ENCODE results near the gene S100A3.
"Not testable (repeated sequence)": the region's sequence is repeated elsewhere in the genome, so short reads cannot be mapped to it uniquely, and the experiment has no call there.

S100A3 gene

DNA sequence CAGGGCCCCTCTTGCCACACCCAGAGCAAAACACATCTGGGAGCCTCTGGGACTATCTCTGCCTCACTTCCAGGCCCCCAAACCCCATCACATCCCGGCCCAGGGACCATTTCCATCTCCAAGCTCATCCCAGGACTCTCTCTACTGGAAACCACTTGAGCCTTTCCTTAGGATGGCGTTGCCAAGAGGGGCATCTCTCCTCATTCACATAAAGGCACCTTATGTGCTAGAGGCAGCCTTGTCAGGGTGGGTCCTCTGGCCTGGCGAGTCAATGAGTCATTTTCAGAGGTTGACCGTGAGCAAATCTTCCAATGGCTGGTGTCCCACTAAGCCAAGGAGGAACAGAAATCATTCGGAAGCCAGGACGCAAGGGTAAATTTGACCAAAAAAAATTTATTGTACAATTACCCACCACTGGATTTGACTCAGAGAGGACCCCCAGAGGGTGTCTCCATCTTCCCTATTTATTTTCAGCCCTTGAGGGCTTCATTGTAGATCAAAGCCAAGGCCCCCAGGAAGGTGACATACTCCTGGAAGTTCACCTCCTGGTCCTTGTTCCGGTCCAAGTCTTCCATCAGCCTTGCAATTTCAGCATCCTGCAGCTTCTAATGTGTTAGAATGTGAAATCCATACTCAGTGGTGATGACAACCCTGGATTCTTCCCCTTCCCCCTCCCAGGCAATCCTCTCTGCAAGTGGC lies 14.7 kb downstream of the S100A3 start:
- DNase-seq = no peak

- peak; percentile 22 to 41 for DNase-seq
These were observed 15.3 kb downstream of the S100A3 start for GRCh38 chr1:153533689-153534201.

DNA sequence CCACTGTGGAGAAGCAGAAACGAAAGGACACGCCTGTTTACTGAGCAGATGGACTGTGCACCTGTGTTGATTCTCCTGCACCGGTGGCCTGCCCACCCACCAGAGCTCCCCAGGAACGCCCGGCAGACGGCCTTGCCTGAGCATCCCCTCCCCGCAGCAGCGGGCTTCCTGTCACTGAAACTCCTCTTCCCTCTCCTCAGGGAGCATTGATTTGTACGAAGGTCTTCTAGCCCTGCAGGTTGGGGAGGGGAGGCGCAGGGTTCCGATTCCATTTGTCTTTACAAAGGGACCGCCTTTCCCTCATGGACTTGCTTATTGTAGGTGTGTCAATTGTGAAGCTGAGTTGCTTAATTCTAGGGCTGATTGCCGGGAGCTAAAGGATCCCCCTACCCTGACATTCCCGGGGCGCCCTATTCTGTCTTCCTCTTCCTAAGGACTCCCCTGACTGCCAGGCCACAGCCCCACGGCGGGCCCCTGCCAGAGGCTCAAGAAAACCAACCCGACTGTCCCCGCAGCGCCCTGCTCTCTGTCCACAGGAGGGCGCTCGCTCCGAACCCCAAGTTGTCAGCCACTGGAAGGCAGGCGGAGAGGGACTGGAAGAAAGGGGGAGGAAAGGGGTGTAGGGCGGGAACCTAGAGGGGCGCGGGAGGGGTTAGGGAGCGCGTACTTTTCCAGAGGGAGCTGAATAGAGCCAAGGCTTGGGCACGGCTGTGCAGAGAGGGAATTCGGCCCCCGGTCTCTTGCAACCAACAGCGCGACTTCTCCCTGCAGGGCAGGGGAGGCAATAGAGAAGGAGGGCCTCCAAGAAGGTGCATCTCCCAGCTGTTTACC lies 16.1 kb downstream of the S100A3 start:
- DNase-seq = peak; percentile 75 to 81

GRCh38 chr1:153532181-153532580 lies 16.9 kb downstream of the S100A3 start:
- peak in 1 of 2 donors; percentile 61 for DNase-seq

GRCh38 chr1:153531638-153532037 lies 17.4 kb downstream of the S100A3 start:
- DNase-seq = no peak

- no peak for DNase-seq
These were observed 21.4 kb downstream of the S100A3 start for GRCh38 chr1:153527683-153528040.

DNA sequence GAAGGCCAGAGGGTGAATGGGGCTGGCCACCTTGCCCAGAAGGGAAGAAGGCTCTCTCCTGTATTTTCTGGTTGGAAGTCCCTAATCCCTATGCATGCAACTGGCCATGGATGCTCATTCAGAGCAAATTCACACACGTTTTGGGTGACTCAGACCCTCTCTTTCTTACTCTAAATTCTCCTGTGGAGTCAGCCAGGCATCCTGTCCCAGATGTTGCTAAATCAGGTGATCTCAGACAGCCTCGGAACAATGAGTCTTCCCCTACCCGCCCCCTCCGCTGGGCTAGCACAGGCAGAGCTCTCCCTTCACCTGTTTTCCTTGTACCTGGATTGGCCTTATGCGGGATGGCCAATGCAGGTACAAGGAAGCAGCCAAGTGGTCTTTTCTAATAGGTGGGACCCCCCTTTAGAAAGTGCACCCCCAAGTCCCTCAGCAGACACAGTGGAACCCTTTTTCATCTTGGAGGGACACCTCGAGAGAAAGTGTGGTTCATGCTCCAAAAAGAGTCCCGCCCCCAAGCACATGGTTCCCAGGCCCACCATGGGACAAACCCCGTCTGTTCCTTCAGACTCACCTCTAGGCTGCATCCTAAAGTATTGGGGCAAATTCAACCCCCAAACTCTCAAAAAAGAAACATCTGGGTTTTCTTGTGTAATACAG lies 21.9 kb downstream of the S100A3 start:
- DNase-seq = no peak

- DNase-seq = no peak
These were observed 22.9 kb downstream of the S100A3 start for GRCh38 chr1:153526132-153526543.

DNA sequence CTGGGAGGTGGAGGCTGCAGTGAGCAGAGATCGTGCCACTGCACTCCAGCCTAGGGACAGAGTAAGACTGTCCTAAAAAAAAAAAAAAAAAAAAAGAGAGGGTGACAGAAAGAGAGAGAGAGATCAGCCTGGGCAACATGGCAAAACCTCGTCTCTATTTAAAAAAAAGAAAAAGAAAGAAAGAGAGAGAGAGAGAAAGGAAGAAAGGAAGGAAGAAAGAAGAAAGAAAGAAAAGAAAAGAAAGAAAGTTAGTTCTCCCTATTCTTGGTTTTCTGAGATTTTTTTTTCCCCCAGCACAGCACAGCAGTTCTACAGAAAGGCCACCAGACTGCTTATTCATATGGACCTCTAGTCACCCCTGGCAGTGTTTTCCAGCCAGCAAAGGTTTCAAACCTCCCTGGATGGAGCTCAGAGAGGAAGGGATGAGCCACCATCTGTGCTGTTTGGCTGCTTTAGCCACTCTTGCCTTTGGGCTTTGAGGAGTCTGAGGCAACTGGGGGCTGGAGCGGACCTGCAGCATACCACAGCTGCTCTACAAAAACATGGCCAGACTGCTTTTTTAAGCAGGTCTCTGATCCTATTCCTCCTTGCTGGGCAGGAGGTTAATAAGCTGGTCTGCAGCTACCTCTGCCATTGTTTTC lies 23.9 kb downstream of the S100A3 start:
- no peak for DNase-seq

DNA sequence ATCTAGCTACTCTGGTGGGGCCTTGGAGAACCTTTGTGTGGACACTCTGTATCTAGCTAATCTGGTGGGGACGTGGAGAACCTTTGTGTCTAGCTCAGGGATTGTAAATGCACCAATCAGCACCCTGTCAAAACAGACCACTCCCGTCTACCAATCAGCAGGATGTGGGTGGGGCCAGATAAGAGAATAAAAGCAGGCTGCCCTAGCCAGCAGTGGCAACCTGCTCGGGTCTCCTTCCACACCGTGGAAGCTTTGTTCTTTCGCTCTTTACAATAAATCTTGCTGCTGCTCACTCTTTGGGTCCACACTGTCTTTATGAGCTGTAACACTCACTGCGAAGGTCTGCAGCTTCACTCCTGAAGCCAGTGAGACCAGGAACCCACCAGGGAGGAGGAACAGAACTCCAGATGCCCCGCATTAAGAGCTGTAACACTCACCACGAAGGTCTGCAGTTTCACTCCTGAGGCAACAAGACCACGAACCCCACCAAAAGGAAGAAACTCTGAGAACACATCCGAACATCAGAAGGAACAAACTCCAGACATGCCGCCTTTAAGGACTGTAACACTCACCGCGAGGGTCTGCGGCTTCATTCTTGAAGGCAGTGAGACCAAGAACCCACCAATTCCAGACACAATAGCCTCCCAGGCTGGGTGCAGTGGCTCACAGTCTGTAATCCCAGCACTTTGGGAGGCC lies 26.6 kb downstream of the S100A3 start:
- DNase-seq = not testable (repeated sequence)

DNA sequence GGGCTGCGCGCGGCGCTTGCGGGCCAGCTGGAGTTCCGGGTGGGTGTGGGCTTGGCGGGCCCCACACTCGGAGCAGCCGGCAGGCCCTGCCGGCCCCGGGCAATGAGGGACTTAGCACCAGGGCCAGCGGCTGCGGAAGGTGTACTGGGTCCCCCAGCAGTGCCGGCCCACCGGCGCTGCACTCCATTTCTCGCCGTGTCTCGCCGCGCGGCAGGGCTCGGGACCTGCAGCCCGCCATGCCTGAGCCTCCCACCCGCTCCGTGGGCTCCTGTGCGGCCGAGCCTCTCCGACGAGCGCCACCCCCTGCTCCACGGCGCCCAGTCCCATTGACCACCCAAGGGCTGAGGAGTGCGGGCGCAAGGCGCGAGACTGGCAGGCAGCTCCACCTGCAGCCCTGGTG lies 27.2 kb downstream of the S100A3 start:
- DNase-seq = not testable (repeated sequence)

GRCh38 chr1:153520818-153521476 lies 28.1 kb downstream of the S100A3 start:
- DNase-seq = no peak

GRCh38 chr1:153520137-153520691 lies 28.8 kb downstream of the S100A3 start:
- DNase-seq = not testable (repeated sequence)

- DNase-seq = no peak
These were observed 29.8 kb downstream of the S100A3 start for GRCh38 chr1:153519242-153519641.

DNA sequence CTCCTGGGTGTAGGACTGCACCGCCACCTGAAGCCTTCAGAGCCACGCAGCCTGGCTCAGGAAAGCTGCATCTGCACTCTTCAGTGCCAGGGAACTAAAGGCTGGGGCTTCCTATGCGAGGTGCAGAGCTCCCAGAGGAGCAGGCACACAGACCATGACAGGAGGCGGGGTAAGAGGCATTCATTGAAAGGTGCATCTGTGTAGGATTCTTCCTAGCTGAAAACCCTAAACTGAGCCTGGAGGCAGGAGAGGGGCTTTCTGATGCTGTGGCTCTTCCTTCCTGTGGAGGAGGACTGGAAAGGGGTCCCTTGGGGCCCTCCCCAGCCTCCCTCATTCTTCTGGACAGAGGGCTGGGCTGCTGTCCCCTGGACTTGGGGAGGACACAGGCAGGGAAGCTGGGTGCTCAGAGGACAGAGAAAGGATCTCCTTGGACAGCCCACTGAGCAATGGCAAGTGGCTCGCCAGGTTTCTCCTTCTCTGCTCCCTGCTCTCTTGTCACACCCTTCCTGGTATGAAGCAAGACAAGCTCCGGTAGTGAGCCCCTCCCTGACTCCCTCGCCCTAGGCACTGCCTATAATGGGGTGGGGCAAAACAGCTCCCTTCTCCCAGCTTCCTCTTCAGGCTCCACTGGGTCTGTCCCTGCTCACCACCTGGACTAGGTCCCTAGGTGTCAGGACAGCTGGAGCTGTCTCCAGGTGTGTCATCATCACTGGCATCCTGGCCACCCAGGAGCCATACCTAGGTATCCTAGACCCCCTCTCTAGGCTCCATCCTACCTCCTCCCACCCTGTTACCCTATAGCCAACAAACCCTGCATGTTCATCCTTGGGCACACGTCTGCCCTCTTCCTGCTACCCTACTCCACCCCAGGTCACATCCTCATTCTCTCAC lies 33.3 kb downstream of the S100A3 start:
- peak in 1 of 2 donors; percentile 20 for DNase-seq

- DNase-seq = no peak
These were observed 35.4 kb downstream of the S100A3 start for GRCh38 chr1:153513666-153514065.

- no peak for DNase-seq
These were observed 36.0 kb downstream of the S100A3 start for GRCh38 chr1:153513023-153513422.

GRCh38 chr1:153510984-153511410 lies 38.1 kb downstream of the S100A3 start:
- DNase-seq = peak; percentile 78 to 80

DNA sequence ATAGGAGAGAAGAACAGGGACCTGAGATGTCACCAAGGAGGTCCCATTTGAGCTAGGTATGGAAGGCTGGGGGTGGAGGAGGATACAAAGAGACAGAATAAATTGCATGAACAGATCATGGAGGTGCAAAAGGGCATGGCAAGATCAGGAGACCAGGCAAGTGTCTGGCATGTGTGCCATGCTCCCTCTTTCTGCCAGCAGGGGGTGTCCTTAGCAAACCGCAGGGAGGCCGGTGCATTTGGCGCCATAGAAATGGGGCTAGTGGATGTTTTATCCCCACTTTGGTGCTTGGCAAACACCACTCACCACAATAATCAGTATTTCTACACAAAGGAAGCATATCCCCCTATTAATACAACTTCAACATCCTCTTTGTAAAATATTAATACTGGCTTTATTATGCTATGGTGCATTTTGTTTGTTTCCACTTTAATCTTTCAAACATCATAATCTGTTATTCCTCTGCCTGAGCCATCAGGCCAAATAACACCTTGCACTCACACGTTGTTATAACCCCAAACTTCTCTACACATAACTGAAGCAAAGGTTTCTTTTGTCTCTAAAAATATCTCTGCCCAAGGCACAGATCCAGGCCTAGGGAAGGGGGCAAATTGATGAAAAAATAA lies 39.2 kb downstream of the S100A3 start:
- DNase-seq = peak; percentile 50 to 66

GRCh38 chr1:153509036-153509435 lies 40.0 kb downstream of the S100A3 start:
- DNase-seq = no peak

All from CD4-positive, alpha-beta T cell treated with Interleukin-1 beta for 1 hour (primary cell).